VCaP (cell line): ENCODE results near the gene AHSG.

Experiments used
- H3K27ac ChIP-seq: fragments of 450-650 bp; 2 replicates; pipeline ENCODE4 v1.5.1; 2017
- TF ChIP-seq, protein P1 (sequence below): fragments of 450-650 bp; conservative IDR thresholded peaks from 2 replicates; pipeline ENCODE4 v1.5.1; 2017; ENCODE audit warnings: mild to moderate bottlenecking, moderate library complexity

The AHSG gene

GRCh38 chr3:186640473-186640818 is 27.6 kb downstream of the AHSG start:
- H3K27ac ChIP-seq, result no peak overlapping the region
- TF ChIP-seq, protein P1, sequence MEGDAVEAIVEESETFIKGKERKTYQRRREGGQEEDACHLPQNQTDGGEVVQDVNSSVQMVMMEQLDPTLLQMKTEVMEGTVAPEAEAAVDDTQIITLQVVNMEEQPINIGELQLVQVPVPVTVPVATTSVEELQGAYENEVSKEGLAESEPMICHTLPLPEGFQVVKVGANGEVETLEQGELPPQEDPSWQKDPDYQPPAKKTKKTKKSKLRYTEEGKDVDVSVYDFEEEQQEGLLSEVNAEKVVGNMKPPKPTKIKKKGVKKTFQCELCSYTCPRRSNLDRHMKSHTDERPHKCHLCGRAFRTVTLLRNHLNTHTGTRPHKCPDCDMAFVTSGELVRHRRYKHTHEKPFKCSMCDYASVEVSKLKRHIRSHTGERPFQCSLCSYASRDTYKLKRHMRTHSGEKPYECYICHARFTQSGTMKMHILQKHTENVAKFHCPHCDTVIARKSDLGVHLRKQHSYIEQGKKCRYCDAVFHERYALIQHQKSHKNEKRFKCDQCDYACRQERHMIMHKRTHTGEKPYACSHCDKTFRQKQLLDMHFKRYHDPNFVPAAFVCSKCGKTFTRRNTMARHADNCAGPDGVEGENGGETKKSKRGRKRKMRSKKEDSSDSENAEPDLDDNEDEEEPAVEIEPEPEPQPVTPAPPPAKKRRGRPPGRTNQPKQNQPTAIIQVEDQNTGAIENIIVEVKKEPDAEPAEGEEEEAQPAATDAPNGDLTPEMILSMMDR, result no peak

DNA sequence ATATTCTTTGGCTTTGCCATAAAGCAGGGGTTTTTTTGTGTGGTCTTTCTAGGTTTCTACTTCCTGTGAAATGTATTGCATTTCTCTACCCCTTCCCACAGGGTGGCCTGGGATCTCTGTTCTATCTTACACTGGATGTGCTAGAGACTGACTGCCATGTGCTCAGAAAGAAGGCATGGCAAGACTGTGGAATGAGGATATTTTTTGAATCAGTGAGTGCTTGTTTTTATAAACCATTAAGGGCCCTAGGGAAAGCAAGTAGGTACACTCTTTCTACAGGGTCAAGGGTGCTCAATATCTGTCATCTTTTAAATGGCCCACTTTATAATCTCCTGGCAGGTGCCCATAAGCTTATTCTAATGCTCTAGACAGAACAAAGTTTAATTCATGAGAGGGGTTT is 28.1 kb downstream of the AHSG start:
- TF ChIP-seq, protein P1, result no peak

GRCh38 chr3:186642014-186642413 is 29.2 kb downstream of the AHSG start:
- TF ChIP-seq, protein P1, result no peak
- no peak overlapping the region for H3K27ac ChIP-seq

More for the DNA sequence above, 28.1 kb downstream of the AHSG start:
- H3K27ac ChIP-seq, result no peak overlapping the region

- H3K27ac ChIP-seq, result no peak overlapping the region
- TF ChIP-seq, protein P1, result no peak
These were observed 30.6 kb downstream of the AHSG start for GRCh38 chr3:186643493-186643892.

DNA sequence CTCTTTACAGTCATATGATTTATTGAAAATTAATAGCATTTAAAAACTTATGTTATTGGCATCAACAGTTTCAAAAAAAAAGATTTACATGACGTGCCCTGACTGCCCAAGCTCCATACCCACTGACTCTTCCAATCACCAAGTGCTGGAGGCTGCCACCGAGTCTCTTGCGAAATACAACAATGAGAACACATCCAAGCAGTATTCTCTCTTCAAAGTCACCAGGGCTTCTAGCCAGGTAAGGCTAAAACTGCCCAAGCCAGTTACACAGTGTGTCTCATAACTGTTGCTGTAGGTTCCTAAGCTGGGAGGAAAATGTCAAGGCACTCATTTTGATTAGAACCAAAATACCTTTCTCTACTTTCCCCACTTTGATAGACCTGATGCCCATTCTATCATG is 31.8 kb downstream of the AHSG start:
- peak overlapping the region; percentile 31; the same call in 1 of the 2 replicates for H3K27ac ChIP-seq

GRCh38 chr3:186646106-186646505 is 33.2 kb downstream of the AHSG start:
- TF ChIP-seq, protein P1, result no peak
- H3K27ac ChIP-seq, result no peak overlapping the region

More for the DNA sequence above, 31.8 kb downstream of the AHSG start:
- TF ChIP-seq, protein P1, result no peak

DNA sequence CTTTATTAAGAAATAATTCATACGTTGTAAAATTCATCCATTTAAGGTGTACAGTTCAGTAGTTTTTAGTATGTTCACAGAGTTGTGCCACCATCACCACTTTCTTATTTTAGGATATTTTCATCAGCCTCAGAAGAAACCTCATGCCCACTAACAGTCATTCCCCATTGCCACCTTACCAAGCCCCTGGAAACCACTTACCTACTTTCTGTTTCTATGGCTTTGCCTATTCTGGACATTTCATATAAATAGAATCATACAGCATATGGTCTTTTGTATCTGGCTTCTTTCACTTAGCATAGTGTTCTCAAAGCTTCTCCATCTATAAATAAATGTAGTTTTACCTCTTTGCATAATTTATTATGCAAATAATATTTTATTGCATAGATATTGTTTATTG is 34.0 kb downstream of the AHSG start:
- no peak overlapping the region for H3K27ac ChIP-seq
- TF ChIP-seq, protein P1, result no peak

DNA sequence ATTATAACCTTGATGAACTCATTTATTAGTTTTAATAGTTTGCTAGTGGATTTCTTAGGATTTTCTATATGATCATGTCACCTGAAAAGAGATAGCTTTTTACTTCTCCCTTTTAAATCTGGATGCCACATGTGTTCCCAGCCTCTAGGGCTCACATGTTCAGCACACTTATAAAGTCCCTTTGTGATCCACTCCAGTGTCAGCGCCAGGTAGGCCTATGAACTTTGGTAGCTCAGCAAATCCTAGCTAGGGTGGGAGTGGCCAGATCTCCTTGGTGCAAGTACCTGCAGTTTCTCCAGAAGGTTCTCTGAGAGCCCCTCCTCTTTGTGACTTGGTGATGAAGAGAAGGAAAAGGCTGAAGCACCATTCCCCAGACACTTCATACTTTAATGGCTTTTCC is 36.0 kb downstream of the AHSG start:
- TF ChIP-seq, protein P1, result no peak
- no peak overlapping the region for H3K27ac ChIP-seq
